ENCODE data around the gene GPR146.
A peak's percentile ranks its signal among the peaks of the same experiment; 100 is the strongest.

GPR146 gene

DNA sequence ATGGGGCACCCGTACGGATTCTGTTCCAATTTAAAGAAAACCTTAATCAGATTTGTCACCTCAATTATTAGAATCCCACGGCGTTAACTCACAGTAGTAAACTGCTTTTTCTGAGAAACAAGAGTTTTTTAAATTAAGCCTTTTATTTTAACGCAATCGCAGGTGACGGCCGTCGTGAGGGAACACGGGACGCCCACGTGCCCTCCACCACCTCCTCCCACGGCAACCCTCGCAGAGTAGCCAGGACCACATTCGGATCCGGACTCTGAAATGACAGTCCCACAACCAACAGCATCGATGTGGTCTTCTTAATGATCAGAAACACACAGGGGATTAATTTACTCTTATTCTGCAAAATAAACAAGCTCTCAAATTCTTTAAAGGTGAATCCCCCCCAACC is 22.0 kb upstream of the GPR146 start:
- no peak for DNase-seq (ENCODE audit: extremely low read depth, low read depth)
- TF ChIP-seq, protein P1, sequence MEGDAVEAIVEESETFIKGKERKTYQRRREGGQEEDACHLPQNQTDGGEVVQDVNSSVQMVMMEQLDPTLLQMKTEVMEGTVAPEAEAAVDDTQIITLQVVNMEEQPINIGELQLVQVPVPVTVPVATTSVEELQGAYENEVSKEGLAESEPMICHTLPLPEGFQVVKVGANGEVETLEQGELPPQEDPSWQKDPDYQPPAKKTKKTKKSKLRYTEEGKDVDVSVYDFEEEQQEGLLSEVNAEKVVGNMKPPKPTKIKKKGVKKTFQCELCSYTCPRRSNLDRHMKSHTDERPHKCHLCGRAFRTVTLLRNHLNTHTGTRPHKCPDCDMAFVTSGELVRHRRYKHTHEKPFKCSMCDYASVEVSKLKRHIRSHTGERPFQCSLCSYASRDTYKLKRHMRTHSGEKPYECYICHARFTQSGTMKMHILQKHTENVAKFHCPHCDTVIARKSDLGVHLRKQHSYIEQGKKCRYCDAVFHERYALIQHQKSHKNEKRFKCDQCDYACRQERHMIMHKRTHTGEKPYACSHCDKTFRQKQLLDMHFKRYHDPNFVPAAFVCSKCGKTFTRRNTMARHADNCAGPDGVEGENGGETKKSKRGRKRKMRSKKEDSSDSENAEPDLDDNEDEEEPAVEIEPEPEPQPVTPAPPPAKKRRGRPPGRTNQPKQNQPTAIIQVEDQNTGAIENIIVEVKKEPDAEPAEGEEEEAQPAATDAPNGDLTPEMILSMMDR (IDR thresholded peaks at IDR 0.05; ENCODE audit: low read depth, low read length, missing control alignments) = no peak
- H3K4me3 ChIP-seq (replicated peaks; ENCODE audit: low read depth, low read length) = no peak overlapping the region

DNA sequence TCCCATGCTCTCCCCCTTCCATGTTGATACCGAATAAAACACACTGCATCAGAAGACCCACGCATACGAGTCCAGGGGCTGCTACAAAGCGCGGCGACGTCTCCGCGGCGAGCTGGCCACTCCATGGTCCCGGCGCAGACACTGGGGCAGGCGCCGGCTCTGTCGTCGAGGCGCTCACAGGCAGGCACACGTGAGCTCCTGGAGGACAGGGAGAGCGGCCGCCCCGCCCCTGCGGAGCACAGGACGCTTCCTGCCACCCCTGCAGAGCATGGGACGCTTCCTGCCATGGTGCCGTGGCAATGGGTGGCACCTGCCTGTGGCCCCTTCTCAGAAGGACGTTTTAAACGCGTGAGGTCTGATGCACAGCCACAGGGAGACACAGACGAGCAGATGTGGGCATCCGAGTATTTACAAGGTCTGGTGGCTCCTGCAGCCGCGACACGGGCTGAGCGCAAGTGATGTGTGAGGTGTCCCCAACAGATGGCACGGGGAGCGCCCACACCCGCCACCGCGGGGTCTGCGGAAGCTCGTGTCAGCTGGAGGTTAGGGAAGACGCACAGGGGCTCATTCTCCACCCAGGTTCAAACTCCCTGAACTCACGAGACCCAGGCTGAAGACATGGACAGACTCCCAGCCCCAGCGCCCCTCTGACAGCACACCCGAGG is 21.4 kb upstream of the GPR146 start:
- TF ChIP-seq, protein P1 (IDR thresholded peaks at IDR 0.05; ENCODE audit: low read depth, low read length, missing control alignments) = no peak
- DNase-seq (ENCODE audit: extremely low read depth, low read depth) = no peak
- H3K4me3 ChIP-seq (replicated peaks; ENCODE audit: low read depth, low read length) = no peak overlapping the region

DNA sequence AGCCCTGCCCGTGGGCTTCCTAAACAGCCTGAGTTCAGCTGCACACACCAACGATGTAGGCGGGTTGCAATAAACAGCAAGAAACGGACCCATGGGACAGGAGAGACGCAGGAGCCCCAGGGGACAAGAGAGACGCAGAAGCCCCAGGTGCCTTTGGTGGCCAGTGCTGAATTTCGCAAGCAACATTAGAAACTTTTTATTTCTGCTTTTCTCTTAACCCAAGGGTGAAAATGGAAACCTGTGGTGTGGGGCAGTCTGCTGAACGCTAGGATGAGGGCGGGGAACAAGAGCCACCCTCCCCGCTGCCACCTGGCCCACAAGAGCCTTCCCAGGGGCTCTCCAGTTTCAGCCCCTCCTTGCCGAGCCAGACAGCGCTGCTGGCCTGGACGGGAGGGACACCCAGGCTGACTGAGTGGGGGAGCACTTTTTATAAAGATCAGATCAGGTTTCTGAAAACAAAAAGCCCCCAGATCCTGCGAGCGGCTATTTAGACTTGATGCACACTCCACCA is 20.0 kb upstream of the GPR146 start:
- no peak for DNase-seq (ENCODE audit: extremely low read depth, low read depth)
- TF ChIP-seq, protein P1 (IDR thresholded peaks at IDR 0.05; ENCODE audit: low read depth, low read length, missing control alignments) = no peak
- H3K4me3 ChIP-seq (replicated peaks; ENCODE audit: low read depth, low read length) = no peak overlapping the region

DNA sequence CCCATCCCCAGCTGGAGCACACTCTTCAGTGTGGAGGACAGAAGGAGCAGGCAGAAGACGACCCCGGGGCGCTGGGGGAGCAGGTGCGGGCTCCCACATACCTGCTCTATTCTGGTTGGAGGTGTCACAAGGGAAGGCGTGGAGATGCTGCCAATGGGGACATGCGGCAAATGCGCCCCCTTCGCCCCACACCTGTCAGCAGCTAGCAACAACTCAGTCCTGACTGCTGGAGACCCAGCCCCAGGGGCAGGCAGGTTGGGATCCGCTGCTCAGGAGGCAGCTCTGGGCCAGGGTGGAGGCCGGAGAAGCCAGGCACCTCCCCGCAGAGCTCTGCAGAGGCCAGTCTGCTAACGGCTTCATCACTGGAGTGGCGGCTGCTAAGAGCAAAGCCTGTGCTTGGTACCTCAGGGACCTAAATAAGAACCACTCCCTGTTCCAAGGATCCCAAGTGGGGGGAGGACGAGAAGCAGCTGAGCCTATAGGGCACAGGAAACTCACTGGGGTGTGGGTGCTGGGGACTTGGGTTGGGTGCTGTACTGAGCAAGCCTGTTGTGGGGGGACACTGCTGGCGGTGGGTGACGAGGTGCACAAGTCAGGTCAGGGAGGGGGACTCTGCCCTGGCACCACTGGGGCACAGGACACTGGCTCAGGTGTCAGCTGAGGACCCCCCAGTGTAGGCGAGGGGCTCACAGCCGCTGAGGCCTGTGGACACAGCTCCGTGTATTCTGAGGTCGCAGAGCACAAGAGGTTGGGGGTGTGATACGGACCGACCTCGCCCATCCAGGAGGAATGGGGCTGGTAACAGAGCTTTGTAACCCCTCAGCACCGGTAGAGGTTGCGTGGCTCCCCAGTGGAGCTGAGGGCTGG is 19.2 kb upstream of the GPR146 start:
- TF ChIP-seq, protein P1 (IDR thresholded peaks at IDR 0.05; ENCODE audit: low read depth, low read length, missing control alignments) = no peak
- H3K4me3 ChIP-seq (replicated peaks; ENCODE audit: low read depth, low read length) = no peak overlapping the region
- no peak for DNase-seq (ENCODE audit: extremely low read depth, low read depth)

DNA sequence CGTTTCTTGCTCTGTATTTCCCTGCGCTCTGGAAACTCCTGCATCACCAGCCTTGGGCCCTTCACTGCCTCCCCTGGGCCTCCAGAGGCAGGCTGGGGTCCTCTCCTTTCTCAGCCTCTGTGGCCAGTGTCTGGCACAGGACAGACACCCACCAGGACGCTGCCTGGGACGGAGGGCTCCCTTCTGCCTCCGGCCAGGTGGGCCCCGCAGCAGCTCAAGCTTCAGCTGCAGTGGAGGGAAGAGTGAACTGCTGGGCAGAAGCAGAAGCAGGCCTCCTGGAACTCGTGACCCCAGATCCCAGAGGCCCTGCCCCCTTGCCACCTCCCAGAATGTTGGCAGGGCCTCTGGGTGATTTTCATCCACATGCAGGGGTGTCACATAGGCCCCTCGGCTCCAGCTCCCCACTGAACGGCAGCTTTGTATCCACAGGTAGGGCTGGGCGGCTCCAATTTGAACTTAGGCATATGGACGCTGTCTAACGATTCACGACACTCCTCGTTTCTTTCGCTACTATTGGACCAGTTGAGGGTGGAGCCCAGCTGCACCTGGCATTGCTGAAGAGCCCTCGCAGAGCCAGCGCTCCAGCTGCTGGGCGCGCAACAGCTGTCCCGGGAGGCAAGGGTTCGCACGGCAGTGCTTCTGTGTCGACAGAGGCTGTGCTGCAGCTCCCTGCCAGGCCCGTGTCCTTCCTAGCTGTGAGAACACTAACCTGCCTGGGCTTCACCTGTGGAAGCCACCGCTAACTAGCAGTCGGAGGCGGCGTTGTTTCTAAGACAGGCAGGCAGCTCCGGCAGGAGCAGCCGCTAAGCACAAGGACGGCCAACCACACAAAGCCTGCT is 18.4 kb upstream of the GPR146 start:
- DNase-seq (ENCODE audit: extremely low read depth, low read depth) = no peak
- TF ChIP-seq, protein P1 (IDR thresholded peaks at IDR 0.05; ENCODE audit: low read depth, low read length, missing control alignments) = no peak
- no peak overlapping the region for H3K4me3 ChIP-seq (replicated peaks; ENCODE audit: low read depth, low read length)

DNA sequence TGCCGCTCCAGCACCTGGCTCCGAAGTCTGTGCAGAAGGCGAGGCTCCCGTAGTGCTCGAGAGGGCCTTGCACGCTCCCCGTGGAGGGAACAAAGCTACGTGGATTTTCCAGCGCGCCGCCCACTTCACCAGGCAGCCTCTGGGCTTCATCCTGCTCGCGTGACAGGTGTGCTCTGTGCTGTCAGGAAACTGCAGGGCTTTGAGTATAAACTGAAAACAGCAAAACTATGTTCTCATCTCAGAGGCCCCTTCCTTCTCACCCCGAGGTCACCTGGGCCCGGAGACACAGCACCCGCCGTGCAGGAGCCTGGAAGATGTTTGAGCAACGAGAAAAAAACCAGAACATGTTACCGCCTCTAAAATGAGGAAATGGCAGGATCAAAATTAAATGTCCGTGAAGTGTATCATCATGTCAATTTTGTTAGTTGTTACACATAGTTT is 17.6 kb upstream of the GPR146 start:
- peak overlapping the region; percentile 59 for H3K4me3 ChIP-seq (replicated peaks; ENCODE audit: low read depth, low read length)
- no peak for DNase-seq (ENCODE audit: extremely low read depth, low read depth)
- TF ChIP-seq, protein P1 (IDR thresholded peaks at IDR 0.05; ENCODE audit: low read depth, low read length, missing control alignments) = no peak
